HG03025 (cell line): ENCODE results near the gene RHBG.

Experiments
- ATAC-seq: cut with Tn5 transposase; IDR thresholded peaks from one replicate; pipeline ENCODE4 v1.9.1; 2021; ENCODE audit warnings: mild to moderate bottlenecking, moderate library complexity; ENCODE audit not compliant: unreplicated experiment, low FRiP score

RHBG gene

DNA sequence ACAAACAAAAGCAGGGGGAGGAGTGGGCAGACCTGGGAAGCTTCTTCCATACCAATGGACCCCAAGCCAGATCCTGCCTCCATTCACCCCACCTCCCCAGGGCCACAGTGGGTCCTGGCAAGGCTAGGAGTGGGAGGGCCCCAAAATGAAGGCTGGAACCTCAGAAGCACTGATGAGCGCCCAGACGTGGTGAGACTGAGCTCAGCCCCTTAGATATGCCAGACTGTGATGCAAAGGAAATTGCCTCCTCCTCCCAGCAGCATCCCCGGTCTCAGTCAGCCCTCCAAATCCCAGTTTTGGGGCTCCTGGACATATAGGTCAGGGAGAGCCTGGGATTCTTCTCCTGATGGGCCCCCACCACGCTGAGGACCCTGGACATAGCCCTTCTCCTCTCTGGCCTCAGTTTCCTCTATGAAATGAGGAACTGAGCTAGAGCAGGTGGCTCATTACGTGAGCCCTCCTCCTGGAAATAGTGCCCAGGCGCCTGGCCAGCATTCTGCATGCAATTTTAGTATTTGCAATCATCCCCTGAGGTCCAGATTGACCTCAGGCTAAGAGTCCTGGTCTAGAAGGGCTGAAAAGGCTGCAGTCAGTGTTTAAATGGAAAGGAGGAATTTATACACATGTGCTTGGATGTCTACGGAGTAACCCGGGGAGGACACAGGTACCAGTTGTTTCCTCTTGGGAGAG, 33.5 kb downstream of the RHBG start:
- ATAC-seq, result no peak

DNA sequence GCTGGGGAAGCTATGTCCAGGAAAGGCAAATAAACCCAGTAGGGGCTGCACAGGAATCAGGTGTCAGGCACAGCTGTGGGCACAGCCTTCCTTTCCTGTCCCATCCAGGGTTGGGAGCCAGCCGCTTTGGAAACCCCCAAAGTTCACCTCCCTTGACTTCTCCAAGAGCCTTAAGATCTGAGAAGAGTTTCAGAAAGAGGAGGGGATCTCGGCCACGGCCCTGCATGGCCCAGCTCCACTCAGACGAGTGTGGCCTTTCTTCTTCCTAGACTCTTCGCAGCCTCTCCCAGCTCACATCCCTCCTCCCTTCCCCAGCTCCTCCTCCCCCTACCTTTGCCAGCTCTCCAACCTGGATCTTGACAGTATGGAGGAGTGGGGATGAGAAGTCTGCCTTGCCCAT, 36.7 kb downstream of the RHBG start:
- ATAC-seq, result no peak

DNA sequence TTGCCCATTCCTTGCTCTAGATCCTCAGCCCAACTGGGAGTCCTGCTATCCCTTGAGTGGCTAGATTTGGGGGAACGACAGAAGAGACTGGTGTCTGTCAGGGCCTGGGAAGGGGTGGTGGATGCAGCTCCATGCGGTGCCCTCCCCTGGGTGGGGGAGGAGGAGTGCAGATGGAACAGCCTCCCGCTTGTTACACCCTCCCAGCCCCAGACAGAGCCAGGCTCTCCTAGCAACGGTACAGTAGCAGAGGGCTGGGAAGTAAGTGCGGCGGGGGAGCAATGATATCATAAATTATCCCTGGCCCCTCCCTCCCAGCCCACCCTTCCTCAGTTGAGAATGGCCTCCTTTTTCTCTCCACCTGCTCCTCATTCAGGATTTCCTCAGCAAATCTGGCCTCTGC, 37.2 kb downstream of the RHBG start:
- no peak for ATAC-seq

GRCh38 chr1:156407344-156407743, 38.3 kb downstream of the RHBG start:
- no peak for ATAC-seq

DNA sequence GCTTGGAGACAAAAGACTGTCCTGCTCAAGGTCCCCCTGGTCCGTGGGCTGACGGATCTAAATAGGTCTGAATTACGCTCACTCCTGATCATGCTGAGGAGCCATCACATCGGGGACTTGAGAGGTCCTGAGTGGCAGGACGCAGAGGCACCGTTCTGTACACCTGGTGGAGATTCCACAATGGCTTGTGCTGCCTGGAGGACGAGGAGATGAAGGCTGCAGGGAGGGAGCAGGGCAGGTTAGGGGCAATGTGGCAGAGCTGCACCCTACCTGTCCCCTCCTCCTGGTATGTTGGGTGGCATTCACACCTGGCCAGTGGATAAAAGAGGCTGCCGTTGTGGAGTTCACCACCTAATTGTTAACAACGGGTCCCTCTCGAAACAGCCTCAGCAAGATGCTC, 38.7 kb downstream of the RHBG start:
- no peak for ATAC-seq

DNA sequence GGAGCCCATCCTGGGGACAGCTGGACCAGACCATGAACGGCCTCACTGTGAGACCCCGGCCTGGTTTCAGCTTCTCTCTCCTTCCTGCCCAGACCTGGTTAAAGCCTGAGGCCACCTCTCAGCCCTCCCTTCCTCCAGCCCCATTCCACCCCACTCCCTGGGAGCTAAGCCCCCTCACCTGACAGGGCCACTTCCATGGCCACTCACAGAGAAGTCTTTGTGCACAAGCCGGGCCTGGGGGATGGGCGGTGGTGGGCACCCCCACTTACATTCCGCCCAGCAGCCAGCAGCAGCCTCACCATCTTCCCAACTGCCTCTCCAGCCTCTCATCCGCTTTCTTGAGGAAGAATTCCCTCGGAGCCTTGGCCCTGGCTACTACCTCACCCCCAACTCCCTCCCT, 40.4 kb downstream of the RHBG start:
- no peak for ATAC-seq

- no peak for ATAC-seq
These were observed 41.2 kb downstream of the RHBG start for GRCh38 chr1:156410238-156410637.

- ATAC-seq, result no peak
These were observed 41.7 kb downstream of the RHBG start for GRCh38 chr1:156410740-156411139.

DNA sequence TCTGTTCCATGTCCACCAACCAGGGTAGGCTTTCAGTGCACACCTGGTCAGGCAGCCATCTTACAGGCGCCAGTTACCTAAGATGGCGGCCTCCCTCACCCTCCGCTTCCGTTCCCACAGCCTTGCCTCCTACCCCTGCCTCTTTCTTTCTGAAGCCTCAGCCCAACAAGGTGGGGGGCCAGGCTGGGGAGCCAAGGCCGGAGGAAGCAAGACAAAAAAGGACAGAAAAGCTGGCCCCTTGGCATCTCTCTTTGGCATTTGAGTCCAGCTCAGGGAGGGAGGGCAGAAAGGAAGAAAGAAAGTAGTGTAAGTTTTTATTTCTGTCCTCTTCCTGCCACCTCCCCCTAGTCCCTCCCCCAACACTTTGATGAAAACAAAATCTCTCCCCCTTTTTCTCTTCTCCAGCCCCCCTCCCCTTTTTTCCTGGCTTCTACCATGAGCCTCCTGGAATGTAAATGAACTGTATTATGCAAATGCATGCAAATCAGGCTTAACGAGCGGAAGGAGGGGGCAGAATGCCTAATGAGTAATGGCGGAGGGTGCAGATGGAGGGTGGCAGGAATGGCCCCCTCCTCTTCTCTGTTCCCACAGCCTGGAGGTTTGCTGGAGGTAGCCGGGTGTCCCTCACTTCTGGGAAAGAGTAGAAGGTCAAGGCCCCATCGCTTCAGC, 43.8 kb downstream of the RHBG start:
- no peak for ATAC-seq

- no peak for ATAC-seq
These were observed 44.6 kb downstream of the RHBG start for GRCh38 chr1:156413391-156414246.

DNA sequence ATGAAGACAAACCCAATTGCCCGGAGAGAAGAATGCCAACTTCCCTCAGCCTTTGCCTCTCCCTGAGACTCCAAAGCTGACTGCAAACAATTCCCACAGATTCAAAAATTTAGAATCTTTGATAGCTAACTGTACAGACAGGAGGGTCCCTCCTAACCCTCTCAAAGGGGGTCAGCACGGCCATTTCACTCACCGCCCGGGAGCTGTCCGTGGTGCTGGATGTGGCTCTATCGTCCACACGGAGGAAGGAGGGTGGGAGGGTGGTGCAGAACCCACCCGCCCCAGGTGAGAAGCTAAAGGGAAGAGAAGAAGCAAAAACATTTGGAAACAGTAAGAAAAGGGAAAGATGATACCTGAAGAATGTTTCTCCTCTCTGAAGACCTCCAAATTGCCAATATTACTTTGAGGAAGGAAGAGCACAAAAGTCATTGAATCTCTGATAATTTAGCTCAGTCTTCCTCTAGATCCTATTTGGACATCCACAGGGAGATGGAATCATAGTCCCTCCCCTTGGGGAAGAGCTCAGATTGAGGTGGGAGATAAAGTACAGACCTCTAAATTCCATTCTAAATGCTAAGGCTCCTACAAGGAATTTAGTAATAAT, 45.6 kb downstream of the RHBG start:
- ATAC-seq, result no peak

- ATAC-seq, result no peak
These were observed 48.0 kb downstream of the RHBG start for GRCh38 chr1:156416993-156417392.

GRCh38 chr1:156417401-156418020, 48.5 kb downstream of the RHBG start:
- no peak for ATAC-seq

DNA sequence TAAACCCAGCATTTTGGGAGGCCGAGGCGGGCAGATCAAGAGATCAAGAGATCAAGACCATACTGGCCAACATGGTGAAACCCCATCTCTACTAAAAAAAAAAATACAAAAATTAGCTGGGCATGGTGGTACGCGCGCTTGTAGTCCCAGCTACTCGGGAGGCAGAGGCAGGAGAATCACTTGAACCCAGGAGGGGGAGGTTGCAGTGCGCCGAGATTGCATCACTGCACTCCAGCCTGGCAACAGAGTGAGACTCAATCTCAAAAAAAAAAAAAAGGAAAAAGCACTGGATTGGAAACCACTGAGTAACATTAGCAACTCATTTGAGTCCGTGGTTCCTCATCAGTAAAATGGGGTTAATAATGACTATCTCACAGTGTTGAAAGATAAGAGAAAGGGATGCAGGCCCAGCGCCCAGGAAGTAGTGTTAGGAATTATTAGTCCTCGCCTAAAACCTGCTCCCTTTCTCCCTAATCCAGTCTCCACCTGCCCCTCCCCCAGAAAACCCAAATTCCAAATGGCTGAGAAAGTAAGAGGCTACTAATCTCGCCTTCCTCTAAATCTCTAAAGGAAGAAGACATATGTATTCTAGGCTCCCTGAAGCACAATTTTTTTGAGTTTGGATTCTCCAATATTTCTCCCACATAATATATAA, 49.5 kb downstream of the RHBG start:
- no peak for ATAC-seq

DNA sequence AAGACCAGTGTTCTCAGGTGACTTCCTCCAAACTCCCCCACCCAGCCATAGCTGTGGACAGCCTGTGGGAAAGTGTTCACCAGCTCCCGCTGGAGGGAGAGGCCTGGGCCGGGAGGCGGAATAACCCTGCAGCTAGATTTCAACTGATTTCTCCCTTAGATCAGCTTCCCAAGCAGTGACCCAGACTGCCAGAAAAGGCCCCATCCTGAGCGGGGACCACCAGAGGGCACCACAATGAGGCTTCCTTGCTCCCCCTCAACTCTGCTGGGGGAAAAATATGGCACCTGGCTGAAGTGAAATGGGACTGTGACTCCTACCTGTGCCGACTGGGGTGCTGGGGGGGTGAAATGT, 50.8 kb downstream of the RHBG start:
- ATAC-seq, result no peak

GRCh38 chr1:156420205-156421061, 51.4 kb downstream of the RHBG start:
- ATAC-seq, result no peak

GRCh38 chr1:156421062-156421938, 52.3 kb downstream of the RHBG start:
- no peak for ATAC-seq

DNA sequence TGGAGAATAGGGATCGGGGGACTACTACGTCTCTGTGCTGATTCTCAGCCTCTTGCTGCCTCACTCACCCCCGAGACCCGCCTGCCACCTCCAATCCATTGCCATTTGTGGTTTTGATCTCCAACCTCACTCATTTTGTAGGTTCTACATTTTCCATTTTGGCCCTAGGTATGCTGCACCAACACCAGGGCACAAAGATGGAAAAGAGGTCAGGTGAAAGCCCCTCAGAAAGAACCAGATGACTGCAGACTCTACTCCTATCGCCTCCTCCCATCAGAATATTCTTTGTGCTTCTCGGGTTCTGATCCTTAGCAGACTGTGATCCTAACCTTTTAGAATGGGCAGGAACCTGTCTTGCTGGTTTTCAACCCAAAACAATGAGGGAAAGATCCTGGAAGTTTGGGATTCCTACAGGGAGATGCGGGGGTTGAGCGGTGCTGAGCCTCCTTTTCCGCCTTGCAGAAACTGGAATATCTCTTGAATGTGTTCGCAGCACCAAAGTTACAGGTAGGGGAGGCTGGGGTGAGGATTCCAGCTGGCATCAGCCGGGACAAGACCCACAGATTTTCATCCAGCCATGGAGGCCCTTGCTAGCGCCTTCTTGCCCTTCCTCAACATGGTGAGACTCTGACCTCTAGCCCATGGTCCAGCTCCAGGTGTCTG, 53.1 kb downstream of the RHBG start:
- ATAC-seq, result no peak
